HepG2 (cell line): Measurements from ENCODE around the gene MIB2. TPM values are rescaled to one million over a fixed set of nuclear protein-coding genes. Genes with fewer than 3 reads are reported as not detected.

Experiments
- AGO1 ChIP-seq: fragments of 200-400 bp; formaldehyde crosslinking; IDR thresholded peaks from 2 replicates; pipeline ENCODE4 v1.6.1; 2017; ENCODE audit warnings: mild to moderate bottlenecking, low read depth, low read length, moderate library complexity; ENCODE audit not compliant: poor library complexity, severe bottlenecking
- ARNT2 ChIP-seq: sonication (generic); formaldehyde crosslinking; IDR thresholded peaks from 2 replicates; pipeline ENCODE4 v1.8.0; 2022; ENCODE audit warnings: mild to moderate bottlenecking, low read depth, missing genetic modification reagents, moderate library complexity
- ATF1 ChIP-seq: IDR thresholded peaks from 2 replicates; pipeline ENCODE4 v1.6.1; 2016; ENCODE audit warnings: mild to moderate bottlenecking, control low read depth
- HOXA7 ChIP-seq: sonication (generic); formaldehyde crosslinking; IDR thresholded peaks from 2 replicates; pipeline ENCODE4 v1.8.1; 2022; ENCODE audit warnings: mild to moderate bottlenecking, missing genetic modification reagents, moderate library complexity
- ISL2 ChIP-seq: sonication (generic); formaldehyde crosslinking; IDR thresholded peaks from 2 replicates; pipeline ENCODE4 v1.5.0; 2020; ENCODE audit warnings: missing genetic modification reagents
- KDM3A ChIP-seq: IDR thresholded peaks from 2 replicates; pipeline ENCODE4 v1.6.1; 2018; ENCODE audit warnings: low read depth, missing compliant biosample characterization
- NKX3-1 ChIP-seq: sonication (generic); formaldehyde crosslinking; IDR thresholded peaks from 2 replicates; pipeline ENCODE4 v1.5.0; 2020; ENCODE audit warnings: missing genetic modification reagents
- PCBP1 ChIP-seq: fragments of 200-400 bp; formaldehyde crosslinking; IDR thresholded peaks from 2 replicates; pipeline ENCODE4 v1.6.1; 2017; ENCODE audit warnings: mild to moderate bottlenecking, low read depth, low read length, borderline replicate concordance
- REXO4 ChIP-seq: sonication (generic); formaldehyde crosslinking; IDR thresholded peaks from 2 replicates; pipeline ENCODE4 v1.8.0; 2022; ENCODE audit warnings: missing genetic modification reagents, mild to moderate bottlenecking, borderline replicate concordance
- RNF219 ChIP-seq: sonication (generic); formaldehyde crosslinking; IDR thresholded peaks from 2 replicates; pipeline ENCODE4 v1.5.0; 2020; ENCODE audit warnings: mild to moderate bottlenecking, missing genetic modification reagents
- TEF ChIP-seq: sonication (generic); formaldehyde crosslinking; IDR thresholded peaks from 2 replicates; pipeline ENCODE4 v1.5.0; 2020; ENCODE audit warnings: missing genetic modification reagents
- ZNF30 ChIP-seq: sonication (generic); formaldehyde crosslinking; IDR thresholded peaks from 2 replicates; pipeline ENCODE4 v1.5.0; 2020; ENCODE audit warnings: mild to moderate bottlenecking, missing genetic modification reagents
- ZNF343 ChIP-seq: sonication (generic); formaldehyde crosslinking; IDR thresholded peaks from 2 replicates; pipeline ENCODE4 v1.4.0; 2020; ENCODE audit warnings: mild to moderate bottlenecking, missing genetic modification reagents
- polyA plus RNA-seq, 8 experiments: library from polyadenylated mRNA; depleted of rRNA in 3 of 8; stranded (reverse) in 7 of 8; unstranded in 1 of 8; fragments of >200 nt; fragmentation: Illumina TruSeq in 4 of 8; extraction: Trizol in 4 of 8; gene quantifications; 2 replicates each; pipeline versions ENCODE4 v1.2.1 to v1.2.3, GENCODE V29; 2011 to 2016; ENCODE audit warnings: low read depth in 4 of 8, missing spikeins in 1 of 8, mixed read lengths in 1 of 8; ENCODE audit not compliant: insufficient read depth in 1 of 8
- total RNA-seq, 5 experiments: library from RNA; depleted of rRNA; stranded (reverse); fragments of >200 nt; fragmentation: Illumina TruSeq; extraction: Trizol; gene quantifications; 2 replicates each; pipeline ENCODE4 v1.2.3, GENCODE V29; 2016; ENCODE audit warnings: low read depth in 1 of 5
- TF ChIP-seq, protein P1 (sequence below): sonication (generic); formaldehyde crosslinking; IDR thresholded peaks from 2 replicates; pipeline ENCODE4 v1.9.0; 2021; ENCODE audit warnings: missing genetic modification reagents, mild to moderate bottlenecking, borderline replicate concordance
- TF ChIP-seq, protein P2 (sequence below): sonication (generic); formaldehyde crosslinking; IDR thresholded peaks from 2 replicates; pipeline ENCODE4 v1.5.0; 2020; ENCODE audit warnings: missing genetic modification reagents, mild to moderate bottlenecking, borderline replicate concordance
- TF ChIP-seq, protein P3 (sequence below): sonication (generic); formaldehyde crosslinking; IDR thresholded peaks from 2 replicates; pipeline ENCODE4 v1.4.0; 2020; ENCODE audit warnings: mild to moderate bottlenecking, missing genetic modification reagents
- TF ChIP-seq, protein P4 (sequence below): sonication (generic); formaldehyde crosslinking; conservative IDR thresholded peaks from 2 replicates; pipeline ENCODE4 v1.4.0; 2020; ENCODE audit warnings: missing genetic modification reagents
- TF ChIP-seq, protein P5 (sequence below), 2 experiments: IDR thresholded peaks; 2 replicates each; pipeline ENCODE4 v1.6.1; 2011 to 2012; ENCODE audit warnings: low read length in 2 of 2, borderline replicate concordance in 1 of 2, low read depth in 1 of 2, mild to moderate bottlenecking in 1 of 2, moderate library complexity in 1 of 2

Gene MIB2
- total and polyA plus RNA-seq, 2 of the 13 experiments (the other 11 are each of a cell fraction or from before 2014, with no cell fraction given) = 19.9 to 30.4 TPM

DNA sequence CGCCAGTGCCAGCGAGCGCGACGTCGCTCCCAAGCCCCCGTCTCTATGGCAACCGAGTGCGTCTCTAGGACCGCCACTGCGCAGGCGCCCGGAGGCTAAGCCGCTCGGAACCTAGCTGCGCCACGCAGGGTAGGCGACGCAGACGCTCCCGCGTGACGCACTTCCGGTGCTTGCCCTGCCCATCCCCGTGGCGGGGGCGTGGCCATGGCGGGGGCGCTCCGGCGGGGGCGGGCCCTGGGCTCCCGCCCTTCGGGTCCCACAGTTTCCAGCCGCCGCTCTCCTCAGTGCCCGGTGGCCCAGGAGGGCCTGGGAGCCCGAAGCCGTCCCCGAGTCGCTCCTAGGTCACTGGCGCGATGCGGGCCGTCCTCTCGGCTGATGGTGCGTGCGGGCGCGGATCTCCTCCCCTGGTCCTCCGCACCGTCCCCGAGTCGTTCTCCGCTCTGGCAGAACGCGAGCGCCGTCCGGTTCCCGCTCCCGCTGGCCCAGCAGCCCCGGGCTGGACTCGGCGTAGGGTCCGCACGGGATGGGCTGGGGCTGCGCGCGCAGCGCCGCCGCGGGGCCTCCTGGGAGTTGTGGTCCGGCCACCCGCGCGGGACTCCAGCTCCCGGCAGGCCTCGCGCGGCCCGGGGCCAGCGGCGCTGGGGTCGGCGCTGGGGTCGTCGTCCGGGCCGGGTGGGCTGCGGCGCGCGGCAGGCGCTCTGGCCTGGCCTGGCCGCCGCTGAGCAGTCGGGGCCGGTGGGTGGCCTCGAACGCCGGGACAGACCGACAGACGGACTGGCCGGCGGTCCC is at the start of gene MIB2 (continued):
- TF ChIP-seq, protein P1, sequence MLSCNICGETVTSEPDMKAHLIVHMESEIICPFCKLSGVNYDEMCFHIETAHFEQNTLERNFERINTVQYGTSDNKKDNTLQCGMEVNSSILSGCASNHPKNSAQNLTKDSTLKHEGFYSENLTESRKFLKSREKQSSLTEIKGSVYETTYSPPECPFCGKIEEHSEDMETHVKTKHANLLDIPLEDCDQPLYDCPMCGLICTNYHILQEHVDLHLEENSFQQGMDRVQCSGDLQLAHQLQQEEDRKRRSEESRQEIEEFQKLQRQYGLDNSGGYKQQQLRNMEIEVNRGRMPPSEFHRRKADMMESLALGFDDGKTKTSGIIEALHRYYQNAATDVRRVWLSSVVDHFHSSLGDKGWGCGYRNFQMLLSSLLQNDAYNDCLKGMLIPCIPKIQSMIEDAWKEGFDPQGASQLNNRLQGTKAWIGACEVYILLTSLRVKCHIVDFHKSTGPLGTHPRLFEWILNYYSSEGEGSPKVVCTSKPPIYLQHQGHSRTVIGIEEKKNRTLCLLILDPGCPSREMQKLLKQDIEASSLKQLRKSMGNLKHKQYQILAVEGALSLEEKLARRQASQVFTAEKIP (CRISPR knock-in tag) = no peak
- no peak for TF ChIP-seq AGO1
- TF ChIP-seq, protein P2, sequence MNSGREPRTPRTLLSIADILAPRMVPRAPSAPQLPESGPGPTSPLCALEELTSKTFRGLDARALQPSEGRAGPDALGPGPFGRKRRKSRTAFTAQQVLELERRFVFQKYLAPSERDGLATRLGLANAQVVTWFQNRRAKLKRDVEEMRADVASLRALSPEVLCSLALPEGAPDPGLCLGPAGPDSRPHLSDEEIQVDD (CRISPR knock-in tag) = no peak
- peak; percentile 64 for TF ChIP-seq ISL2 (CRISPR knock-in tag)
- TF ChIP-seq NKX3-1 (CRISPR knock-in tag) = peak; percentile 68; the same call in 1 of the 2 replicates
- no peak for TF ChIP-seq RNF219
- TF ChIP-seq REXO4 (CRISPR knock-in tag) = no peak
- peak; percentile 91 for TF ChIP-seq ARNT2 (CRISPR knock-in tag)
- TF ChIP-seq, protein P3, sequence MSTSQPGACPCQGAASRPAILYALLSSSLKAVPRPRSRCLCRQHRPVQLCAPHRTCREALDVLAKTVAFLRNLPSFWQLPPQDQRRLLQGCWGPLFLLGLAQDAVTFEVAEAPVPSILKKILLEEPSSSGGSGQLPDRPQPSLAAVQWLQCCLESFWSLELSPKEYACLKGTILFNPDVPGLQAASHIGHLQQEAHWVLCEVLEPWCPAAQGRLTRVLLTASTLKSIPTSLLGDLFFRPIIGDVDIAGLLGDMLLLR (CRISPR knock-in tag) = no peak
- TF ChIP-seq ZNF30 = no peak
- TF ChIP-seq ZNF343 (CRISPR knock-in tag) = peak; percentile 56; the same call in 1 of the 2 replicates
- TF ChIP-seq PCBP1 = no peak
- TF ChIP-seq, protein P4, sequence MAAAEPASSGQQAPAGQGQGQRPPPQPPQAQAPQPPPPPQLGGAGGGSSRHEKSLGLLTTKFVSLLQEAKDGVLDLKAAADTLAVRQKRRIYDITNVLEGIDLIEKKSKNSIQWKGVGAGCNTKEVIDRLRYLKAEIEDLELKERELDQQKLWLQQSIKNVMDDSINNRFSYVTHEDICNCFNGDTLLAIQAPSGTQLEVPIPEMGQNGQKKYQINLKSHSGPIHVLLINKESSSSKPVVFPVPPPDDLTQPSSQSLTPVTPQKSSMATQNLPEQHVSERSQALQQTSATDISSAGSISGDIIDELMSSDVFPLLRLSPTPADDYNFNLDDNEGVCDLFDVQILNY (CRISPR knock-in tag) = peak; percentile 62; the same call in 1 of the 2 replicates
- no peak for TF ChIP-seq TEF (CRISPR knock-in tag)
- no peak for TF ChIP-seq HOXA7 (CRISPR knock-in tag)
- TF ChIP-seq ATF1 = peak; percentile 87
- TF ChIP-seq, protein P5, sequence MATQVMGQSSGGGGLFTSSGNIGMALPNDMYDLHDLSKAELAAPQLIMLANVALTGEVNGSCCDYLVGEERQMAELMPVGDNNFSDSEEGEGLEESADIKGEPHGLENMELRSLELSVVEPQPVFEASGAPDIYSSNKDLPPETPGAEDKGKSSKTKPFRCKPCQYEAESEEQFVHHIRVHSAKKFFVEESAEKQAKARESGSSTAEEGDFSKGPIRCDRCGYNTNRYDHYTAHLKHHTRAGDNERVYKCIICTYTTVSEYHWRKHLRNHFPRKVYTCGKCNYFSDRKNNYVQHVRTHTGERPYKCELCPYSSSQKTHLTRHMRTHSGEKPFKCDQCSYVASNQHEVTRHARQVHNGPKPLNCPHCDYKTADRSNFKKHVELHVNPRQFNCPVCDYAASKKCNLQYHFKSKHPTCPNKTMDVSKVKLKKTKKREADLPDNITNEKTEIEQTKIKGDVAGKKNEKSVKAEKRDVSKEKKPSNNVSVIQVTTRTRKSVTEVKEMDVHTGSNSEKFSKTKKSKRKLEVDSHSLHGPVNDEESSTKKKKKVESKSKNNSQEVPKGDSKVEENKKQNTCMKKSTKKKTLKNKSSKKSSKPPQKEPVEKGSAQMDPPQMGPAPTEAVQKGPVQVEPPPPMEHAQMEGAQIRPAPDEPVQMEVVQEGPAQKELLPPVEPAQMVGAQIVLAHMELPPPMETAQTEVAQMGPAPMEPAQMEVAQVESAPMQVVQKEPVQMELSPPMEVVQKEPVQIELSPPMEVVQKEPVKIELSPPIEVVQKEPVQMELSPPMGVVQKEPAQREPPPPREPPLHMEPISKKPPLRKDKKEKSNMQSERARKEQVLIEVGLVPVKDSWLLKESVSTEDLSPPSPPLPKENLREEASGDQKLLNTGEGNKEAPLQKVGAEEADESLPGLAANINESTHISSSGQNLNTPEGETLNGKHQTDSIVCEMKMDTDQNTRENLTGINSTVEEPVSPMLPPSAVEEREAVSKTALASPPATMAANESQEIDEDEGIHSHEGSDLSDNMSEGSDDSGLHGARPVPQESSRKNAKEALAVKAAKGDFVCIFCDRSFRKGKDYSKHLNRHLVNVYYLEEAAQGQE (IDR thresholded peaks at IDR 0.05; ENCODE audit: borderline replicate concordance in 1 of 2, low read depth in 1 of 2, low read length in 2 of 2) = 0 out of 4 replicates have a peak, but pooled peaks of 1 of the 2 experiments have one; percentile 26
- no peak for TF ChIP-seq KDM3A (CRISPR knock-in tag)
